ENCODE data around the gene CAVIN1.
"Not testable (repeated sequence)": the region's sequence is repeated elsewhere in the genome, so short reads cannot be mapped to it uniquely, and the experiment has no call there.

The CAVIN1 gene

GRCh38 chr17:42378359-42378958, 44.6 kb downstream of the CAVIN1 start:
- DNase-seq (ENCODE audit: low read depth in 2 of 2) = no peak

DNA sequence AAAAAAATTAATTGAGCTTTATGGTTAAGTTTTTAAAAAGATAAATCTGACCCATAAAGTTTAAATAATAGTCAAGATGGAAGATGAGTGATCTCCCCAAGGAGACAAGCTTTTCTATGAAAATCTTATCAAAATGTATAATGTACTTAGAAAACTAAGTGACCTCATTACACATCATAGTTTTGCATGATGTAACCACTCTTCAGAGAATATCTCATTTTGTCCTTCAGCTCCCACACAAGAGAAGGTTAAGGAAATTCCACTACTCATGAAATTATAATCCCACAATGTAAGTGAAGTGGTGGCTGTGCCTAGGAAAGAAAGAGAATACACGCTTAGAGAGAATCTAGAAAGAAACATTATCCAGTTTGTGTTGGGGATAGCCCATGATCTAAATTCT, 49.2 kb downstream of the CAVIN1 start:
- DNase-seq (ENCODE audit: low read depth in 2 of 2) = no peak

- no peak for DNase-seq (ENCODE audit: low read depth in 2 of 2)
Measured at GRCh38 chr17:42372142-42372541, 50.9 kb downstream of the CAVIN1 start.

GRCh38 chr17:42368797-42369561, 54.1 kb downstream of the CAVIN1 start:
- not testable (repeated sequence) for DNase-seq (ENCODE audit: low read depth in 2 of 2)

- not testable (repeated sequence) for DNase-seq (ENCODE audit: low read depth in 2 of 2)
Measured at GRCh38 chr17:42368310-42368709, 54.7 kb downstream of the CAVIN1 start.

GRCh38 chr17:42366176-42367023, 56.7 kb downstream of the CAVIN1 start:
- not testable (repeated sequence) for DNase-seq (ENCODE audit: low read depth in 2 of 2)

- no peak for DNase-seq (ENCODE audit: low read depth in 2 of 2)
Measured at GRCh38 chr17:42365136-42365535, 57.9 kb downstream of the CAVIN1 start.

DNA sequence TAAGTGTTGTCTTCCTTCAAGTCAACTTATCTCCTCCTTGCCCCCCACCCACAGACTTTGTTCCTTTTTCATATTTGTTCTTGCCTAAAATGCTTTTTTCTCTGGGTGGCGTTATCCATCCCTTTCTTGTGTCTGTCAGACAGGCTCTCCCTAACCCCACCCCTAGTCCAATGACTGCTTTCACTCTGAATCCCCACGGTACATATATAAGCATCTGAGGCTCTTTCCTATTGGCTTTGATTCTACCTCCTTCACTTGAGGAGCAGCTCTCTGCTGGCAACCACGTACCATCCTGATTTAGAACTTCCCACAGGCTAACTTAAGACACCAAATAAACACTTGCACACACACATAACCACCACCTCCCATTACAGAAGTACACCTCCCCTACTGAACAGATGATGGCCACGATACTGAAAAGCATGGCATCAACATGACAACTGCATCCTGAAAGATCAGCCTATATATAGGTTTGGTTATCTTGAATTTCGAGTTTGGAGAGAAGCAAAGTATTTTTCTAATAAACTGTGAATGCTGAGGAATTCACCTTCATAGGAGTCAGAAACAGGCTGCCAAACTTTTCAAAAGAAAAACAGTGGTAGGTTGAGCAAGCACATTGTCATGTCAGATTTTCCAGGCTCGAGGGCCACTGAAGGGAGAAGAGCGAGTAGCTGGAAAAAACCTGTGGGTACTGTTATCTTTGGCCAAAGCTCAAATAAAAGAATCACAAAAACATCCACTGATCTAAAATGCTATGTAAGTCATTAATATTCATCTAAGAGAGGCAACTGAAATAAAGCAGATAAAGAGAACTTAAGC, 59.1 kb downstream of the CAVIN1 start:
- no peak for DNase-seq (ENCODE audit: low read depth in 2 of 2)

GRCh38 chr17:42363231-42363630, 59.8 kb downstream of the CAVIN1 start:
- no peak for DNase-seq (ENCODE audit: low read depth in 2 of 2)

DNA sequence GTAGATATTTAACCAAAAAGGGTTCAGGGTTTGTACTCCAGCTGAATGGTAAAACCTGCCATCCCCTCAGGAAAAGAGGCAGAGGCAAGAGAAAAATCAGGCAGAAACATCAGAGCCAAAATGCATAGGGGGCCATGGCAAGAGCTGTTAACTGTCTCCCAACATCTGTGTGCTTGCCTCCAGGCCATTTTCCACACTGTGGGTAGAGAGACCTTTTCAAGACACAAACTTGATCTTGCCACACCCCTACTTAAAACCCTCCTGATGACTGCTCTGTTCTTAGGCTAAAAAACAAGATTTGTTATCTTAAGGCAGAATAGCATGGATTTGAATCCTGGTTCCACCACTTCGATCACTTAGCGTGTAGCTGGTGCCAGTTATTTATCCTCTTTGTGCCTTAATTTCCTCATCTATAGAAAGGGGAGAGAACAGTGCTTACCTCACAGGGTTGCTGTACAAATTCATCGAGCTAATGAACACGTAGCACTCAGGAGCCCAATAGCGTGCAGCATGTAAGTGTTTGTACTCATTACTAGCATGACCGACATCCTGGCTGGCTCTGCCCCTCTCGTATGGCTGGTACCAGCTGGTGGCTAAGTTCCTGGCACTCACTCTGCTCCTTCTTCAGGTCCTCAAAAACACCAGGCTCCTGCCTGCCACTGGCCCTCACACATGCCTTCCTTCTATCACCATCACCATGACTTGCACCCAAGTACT, 60.7 kb downstream of the CAVIN1 start:
- no peak for DNase-seq (ENCODE audit: low read depth in 2 of 2)

DNA sequence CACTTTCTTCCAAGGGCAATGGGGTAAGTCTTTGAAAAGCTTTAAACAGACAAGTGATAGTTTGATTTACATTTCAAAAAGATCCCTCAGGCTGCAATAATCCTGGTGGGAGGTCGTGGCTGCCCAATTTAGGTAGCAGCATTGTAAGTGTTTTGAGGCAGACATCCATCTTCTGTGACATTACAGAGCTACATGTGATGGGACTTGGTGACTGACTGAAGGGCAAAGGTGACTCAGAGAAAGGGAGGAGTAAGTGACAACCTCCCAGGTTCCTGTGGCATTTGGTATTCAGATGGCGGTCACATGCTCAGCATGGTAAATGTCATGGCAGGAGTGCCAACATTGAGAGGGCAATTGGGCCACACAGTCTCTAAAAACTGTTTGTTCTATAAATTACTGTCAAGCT, 61.3 kb downstream of the CAVIN1 start:
- peak in 1 of 2 donors; percentile 28 for DNase-seq (ENCODE audit: low read depth in 2 of 2)

- not testable (repeated sequence) for DNase-seq (ENCODE audit: low read depth in 2 of 2)
Measured at GRCh38 chr17:42360388-42360787, 62.7 kb downstream of the CAVIN1 start.

GRCh38 chr17:42359133-42359532, 63.9 kb downstream of the CAVIN1 start:
- DNase-seq (ENCODE audit: low read depth in 2 of 2) = no peak

DNA sequence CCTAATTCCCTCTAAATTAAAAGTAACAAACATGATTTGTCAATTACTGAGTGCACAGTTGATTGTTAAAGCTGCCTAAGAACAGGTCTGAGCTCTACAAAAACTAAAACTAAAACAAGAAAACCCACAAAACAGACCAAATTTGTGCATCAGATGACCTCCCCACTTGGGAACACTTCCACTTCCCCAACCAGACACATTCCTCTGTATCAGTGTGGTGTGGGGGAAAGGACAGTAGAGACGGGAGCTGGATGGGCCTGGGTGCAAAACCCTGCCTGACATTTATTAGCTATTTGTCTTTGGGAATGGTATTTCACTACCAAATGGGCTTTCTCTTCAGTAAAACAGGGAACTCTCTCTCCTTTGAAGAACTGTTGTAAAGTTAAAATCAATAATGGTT, 64.6 kb downstream of the CAVIN1 start:
- no peak for DNase-seq (ENCODE audit: low read depth in 2 of 2)

DNA sequence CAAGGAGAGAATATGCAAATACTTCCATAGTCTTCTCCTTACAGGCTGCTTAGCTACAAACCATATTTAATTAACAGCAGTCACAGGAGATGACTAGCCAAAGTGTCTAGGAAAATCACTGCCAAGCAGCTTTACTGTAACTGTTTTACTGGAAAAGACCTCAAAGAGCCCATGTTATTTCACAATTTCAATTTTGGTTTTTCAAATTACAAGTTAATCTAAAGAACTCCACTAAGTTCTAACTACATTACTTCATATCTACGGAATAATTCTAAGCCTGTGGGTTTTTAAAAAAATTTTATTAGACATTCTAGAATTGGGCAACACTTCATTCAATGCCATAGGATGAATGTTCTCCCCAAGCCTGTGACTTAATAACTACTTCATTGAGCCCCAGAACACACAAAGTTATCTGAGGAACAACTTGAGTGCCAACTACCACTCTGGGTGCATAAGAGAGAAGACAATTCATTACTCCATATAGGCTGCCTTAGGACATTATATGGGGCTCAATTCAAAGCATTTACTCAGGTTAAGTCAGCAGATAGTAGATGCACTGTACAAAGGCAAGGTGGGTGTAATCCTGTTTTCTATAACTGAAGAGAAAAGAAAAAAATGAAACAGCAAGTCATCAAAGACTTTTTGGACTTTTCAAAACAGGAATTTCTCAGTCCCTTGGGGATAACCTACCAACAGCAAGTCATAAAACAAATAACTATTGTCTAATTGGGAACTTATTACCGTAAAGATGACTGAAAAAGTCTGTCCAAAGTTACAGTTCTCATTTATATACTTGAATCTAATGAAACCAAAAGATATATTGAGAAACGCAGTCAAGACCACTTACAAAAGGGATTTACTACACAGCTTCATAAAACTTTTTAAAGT, 67.9 kb downstream of the CAVIN1 start:
- no peak for DNase-seq (ENCODE audit: low read depth in 2 of 2)
